Measurements from ENCODE around the gene NRXN3. TPM values are rescaled to one million over a fixed set of nuclear protein-coding genes. Genes with fewer than 3 reads are reported as not detected.

NRXN3 gene
- total and polyA plus RNA-seq, 11 donors, result 0.19 to 2.2 (median 1.1) TPM

DNA sequence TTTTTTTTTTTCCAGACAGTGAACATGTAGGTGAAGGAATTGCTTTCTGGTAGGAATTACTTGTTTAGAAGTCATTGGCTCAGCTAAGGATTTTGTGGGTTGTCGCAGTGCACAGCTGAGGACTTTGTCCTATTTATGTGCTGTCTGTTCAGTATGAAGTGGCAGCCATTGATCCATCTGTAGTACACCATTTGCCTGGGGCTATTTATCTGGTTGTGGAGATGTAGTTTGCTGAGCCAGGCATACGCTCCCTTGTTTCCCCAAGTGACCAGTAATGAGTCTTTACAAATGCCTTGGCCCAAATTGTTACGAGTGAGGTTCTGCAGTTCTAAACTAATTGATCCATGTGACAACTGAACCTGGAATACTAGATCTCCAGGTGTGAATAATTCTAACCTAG, 140.1 kb downstream of the NRXN3 start:
- H3K27me3 ChIP-seq, result peaks cover 0 to 12% (median 0%) of the 10 kb centered on the region in 9 donors
- intact Hi-C loops (cut with DNase I), result no loop called here
- ATAC-seq (no peak), DNase-seq (no peak)
- 85 to 89% (median 85%) methylated on average over 3 of the region's 3 CpGs for WGBS, 4 donors
- no peaks in the 10 kb centered on the region for H3K36me3 ChIP-seq
- no peak overlapping the region for H3K27ac ChIP-seq
- TF ChIP-seq CTCF (IDR thresholded peaks at IDR 0.05) (no peak), POLR2A (IDR thresholded peaks at IDR 0.05) (no peak)
- H3K9me3 ChIP-seq, result no peaks in the 10 kb centered on the region
- no peaks in the 10 kb centered on the region for H3K4me1 ChIP-seq
- H3K4me3 ChIP-seq, result no peak overlapping the region

DNA sequence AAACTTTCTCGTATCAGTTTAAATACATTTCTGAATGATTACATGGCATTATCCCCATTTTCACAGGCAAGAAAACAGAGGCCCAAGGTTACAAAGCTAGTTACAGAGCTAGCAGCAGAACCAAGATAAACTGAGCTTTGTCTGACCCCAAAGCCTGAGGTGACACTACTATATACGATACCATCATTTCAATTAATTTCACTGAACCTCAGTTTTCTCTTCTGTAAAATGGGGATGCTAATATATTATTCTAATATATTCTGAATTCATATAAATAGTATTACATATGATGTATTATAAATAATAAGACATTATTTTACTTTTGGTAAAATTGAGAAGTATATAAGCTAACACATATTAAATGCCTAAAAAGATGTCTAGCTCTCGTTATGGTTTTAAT, 143.3 kb downstream of the NRXN3 start:
- Histone ChIP-seq H3K27ac (no peak overlapping the region), H3K9me3 (no peaks in the 10 kb centered on the region), H3K4me3 (no peak overlapping the region), H3K27me3 (peaks cover 0 to 23% (median 0%) of the 10 kb centered on the region in 9 donors), H3K36me3 (no peaks in the 10 kb centered on the region), H3K4me1 (no peaks in the 10 kb centered on the region)
- DNase-seq (no peak), ATAC-seq (no peak)
- 85 to 92% (median 87%) methylated on average over 3 of the region's 3 CpGs for WGBS, 4 donors
- TF ChIP-seq CTCF (IDR thresholded peaks at IDR 0.05), result no peak
- no peak for TF ChIP-seq POLR2A (IDR thresholded peaks at IDR 0.05)
- intact Hi-C loops (cut with DNase I), result no loop called here

- no peak for ATAC-seq
- TF ChIP-seq CTCF (IDR thresholded peaks at IDR 0.05) (no peak), POLR2A (IDR thresholded peaks at IDR 0.05) (no peak)
Measured at GRCh38 chr14:78314484-78314883, 144.3 kb downstream of the NRXN3 start.

DNA sequence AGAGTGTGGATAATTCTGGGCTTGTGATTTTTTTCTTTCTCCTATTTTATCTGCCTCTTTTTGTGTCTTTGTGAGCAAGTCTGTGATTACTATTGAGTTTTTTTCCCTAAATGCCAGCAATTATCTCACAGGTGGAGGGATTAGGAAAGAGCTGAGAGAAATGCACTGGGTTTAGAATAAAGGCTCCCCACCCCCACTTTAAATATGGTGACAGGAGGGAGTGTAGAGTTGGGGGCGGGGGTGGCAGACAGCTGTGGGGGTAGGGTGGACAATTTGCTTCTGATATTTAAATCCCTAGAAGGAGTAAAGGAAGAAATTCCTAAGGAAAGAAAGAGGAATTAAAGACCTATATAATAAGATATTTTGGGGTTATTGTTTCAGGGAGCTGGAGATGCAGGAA, 145.9 kb downstream of the NRXN3 start:
- Histone ChIP-seq H3K4me3 (no peak overlapping the region), H3K36me3 (no peaks in the 10 kb centered on the region), H3K27ac (no peak overlapping the region), H3K9me3 (no peaks in the 10 kb centered on the region), H3K4me1 (no peaks in the 10 kb centered on the region), H3K27me3 (peaks cover 0 to 42% (median 0%) of the 10 kb centered on the region in 9 donors)
- DNase-seq (no peak), ATAC-seq (no peak)
- intact Hi-C loops (cut with DNase I), result no loop called here
- 13 to 38% (median 32%) methylated on average over 1 of the region's 1 CpG for WGBS, 4 donors
- TF ChIP-seq POLR2A (IDR thresholded peaks at IDR 0.05), result no peak
- TF ChIP-seq CTCF (IDR thresholded peaks at IDR 0.05), result no peak

More at GRCh38 chr14:78314484-78314883, 144.3 kb downstream of the NRXN3 start:
- Histone ChIP-seq H3K4me3 (no peak overlapping the region), H3K36me3 (no peaks in the 10 kb centered on the region), H3K27me3 (peaks cover 0 to 31% (median 0%) of the 10 kb centered on the region in 9 donors), H3K4me1 (no peaks in the 10 kb centered on the region), H3K9me3 (no peaks in the 10 kb centered on the region), H3K27ac (no peak overlapping the region)
- DNase-seq, result no peak
- WGBS, 4 donors, result 60 to 87% (median 66%) methylated on average over 4 of the region's 4 CpGs
- intact Hi-C loops (cut with DNase I), result no loop called here

All from heart left ventricle (tissue), 16 donors.